Choroid plexus epithelial cell (primary cell): ENCODE data around the gene CHD9NB.

Source experiments
- DNase-seq: peaks from one replicate; pipeline ENCODE4 v3.0.0-alpha.2; 2010; ENCODE audit warnings: low read depth
- H3K4me3 ChIP-seq: 2 replicates; pipeline ENCODE4 v1.5.1; 2011; ENCODE audit warnings: low read depth, mild to moderate bottlenecking, control low read depth, low read length, moderate library complexity
- TF ChIP-seq, protein P1 (sequence below): conservative IDR thresholded peaks from 2 replicates; pipeline ENCODE4 v1.5.1; 2011; ENCODE audit warnings: low read depth, mild to moderate bottlenecking, control low read depth, inconsistent platforms, low read length, moderate library complexity

Gene CHD9NB

DNA sequence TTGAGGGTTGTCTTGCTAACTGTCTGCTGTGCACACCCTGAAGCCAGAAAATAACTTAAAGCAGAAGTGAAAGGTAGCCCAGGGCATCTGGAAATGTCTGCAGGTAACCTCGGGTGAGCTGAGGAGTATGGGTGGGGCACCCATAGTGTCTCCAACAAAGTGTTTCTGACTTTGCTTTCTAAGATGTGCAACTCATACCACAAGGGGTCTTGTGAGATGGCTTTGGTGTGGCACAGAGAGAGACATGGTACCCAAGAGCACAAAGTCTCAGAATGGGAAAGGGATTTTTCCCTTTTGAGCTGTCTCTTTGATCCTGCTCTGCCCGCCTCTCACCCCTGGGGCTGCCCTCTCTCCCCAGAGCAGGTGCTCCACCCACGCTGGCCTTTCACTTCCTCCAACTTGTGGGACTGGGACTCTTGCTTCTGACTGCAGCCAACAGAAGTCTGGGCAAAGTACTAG, 9.0 kb upstream of the CHD9NB start:
- DNase-seq = no peak
- H3K4me3 ChIP-seq = no peak overlapping the region
- TF ChIP-seq, protein P1, sequence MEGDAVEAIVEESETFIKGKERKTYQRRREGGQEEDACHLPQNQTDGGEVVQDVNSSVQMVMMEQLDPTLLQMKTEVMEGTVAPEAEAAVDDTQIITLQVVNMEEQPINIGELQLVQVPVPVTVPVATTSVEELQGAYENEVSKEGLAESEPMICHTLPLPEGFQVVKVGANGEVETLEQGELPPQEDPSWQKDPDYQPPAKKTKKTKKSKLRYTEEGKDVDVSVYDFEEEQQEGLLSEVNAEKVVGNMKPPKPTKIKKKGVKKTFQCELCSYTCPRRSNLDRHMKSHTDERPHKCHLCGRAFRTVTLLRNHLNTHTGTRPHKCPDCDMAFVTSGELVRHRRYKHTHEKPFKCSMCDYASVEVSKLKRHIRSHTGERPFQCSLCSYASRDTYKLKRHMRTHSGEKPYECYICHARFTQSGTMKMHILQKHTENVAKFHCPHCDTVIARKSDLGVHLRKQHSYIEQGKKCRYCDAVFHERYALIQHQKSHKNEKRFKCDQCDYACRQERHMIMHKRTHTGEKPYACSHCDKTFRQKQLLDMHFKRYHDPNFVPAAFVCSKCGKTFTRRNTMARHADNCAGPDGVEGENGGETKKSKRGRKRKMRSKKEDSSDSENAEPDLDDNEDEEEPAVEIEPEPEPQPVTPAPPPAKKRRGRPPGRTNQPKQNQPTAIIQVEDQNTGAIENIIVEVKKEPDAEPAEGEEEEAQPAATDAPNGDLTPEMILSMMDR = no peak

DNA sequence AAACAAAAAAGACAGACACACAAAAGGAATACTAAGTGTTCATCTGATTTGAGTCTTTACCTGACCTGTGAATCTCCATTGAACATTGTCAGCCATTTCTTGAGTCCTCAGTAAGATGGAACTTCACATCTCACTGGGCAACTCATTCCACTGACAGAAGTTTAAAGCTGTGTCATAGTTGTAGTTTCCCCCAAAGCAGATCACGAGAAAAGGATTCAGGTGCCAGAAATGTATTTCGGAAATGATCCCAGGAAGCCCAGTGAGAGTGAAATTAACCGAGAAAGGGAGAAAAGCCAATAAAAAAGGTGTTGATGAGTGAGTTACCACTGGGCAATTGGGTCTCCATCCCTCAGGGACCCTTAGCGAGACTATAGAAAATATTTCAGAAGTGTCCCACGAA, 8.6 kb upstream of the CHD9NB start:
- no peak for DNase-seq
- no peak overlapping the region for H3K4me3 ChIP-seq
- TF ChIP-seq, protein P1 = no peak

DNA sequence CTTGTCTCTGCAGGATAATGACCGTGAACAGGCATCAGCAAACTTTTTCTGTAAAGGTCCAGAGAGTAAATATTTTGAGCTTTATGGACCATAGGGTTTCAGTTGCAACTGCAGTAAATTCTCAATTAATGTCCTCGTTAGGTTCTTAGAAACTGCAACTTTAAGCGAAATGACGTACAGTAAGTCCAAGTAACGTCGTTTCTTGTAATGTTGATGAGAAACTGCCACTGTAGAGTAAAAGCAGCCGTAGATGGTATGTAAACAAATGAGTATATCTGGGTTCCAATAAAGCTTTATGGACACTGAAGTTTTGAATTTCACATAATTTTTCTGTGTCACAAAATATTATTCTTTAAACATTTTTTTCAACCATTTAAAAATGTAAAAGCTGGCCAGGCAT, 7.0 kb upstream of the CHD9NB start:
- DNase-seq = no peak
- no peak overlapping the region for H3K4me3 ChIP-seq
- TF ChIP-seq, protein P1 = no peak

DNA sequence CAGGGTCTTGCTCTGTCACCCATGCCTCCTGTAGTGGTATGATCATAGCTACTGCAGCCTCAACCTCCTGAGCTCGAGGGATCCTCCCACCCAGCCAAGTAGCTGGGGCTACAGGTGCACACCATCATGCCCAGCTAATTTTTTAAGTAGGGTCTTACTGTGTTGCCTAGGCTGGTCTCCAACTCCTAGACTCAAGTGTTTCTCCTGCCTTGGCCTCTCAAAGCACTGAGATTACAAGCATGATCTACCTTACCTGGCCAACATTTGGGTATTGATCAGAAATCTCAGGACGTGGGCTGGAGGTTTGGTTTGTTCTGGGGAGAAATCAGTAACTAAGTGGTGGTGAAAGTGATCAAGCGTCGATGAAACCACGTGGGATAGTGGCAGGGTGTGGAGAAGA, 6.2 kb upstream of the CHD9NB start:
- DNase-seq = no peak
- H3K4me3 ChIP-seq = no peak overlapping the region
- TF ChIP-seq, protein P1 = no peak

DNA sequence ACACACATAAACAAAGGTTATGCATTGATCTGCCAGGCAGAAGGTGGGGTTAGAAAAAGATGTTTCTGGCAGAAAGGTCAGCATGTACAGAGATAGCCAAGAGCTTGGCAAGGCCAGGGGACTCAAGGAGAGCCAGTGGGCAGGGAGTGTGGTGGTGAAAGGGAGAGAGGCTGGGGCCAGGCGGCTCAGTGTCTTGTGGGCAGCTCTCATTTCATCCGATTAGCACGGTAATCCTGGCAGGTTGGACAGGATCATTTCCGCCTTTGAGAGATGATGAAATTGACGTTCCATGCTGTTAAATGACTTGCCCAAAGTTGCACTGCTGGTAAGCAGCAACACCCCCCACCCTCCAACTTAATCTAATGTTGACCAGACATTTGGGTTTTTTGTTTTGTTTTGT, 5.7 kb upstream of the CHD9NB start:
- no peak overlapping the region for H3K4me3 ChIP-seq
- no peak for DNase-seq
- TF ChIP-seq, protein P1 = no peak

DNA sequence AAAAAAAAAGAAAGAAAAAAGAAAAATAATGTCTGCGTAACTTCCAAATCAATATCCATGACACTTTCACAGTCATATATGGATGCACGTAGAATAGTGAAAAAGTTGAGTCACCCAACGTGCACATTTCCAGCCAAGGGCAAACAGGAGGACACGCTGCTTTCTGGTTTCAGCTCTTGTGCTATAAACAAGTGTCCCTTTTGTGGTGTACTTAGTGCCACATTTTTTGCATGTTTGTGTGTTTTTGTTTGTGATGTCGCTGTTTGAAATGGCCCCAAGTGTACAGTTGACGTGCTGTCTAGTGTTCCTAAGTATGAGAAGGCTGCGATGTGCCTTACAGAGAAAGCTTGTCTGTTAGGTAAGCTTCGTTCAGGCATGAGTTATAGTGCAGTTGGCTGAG, 5.0 kb upstream of the CHD9NB start:
- TF ChIP-seq, protein P1 = no peak
- H3K4me3 ChIP-seq = no peak overlapping the region
- no peak for DNase-seq

DNA sequence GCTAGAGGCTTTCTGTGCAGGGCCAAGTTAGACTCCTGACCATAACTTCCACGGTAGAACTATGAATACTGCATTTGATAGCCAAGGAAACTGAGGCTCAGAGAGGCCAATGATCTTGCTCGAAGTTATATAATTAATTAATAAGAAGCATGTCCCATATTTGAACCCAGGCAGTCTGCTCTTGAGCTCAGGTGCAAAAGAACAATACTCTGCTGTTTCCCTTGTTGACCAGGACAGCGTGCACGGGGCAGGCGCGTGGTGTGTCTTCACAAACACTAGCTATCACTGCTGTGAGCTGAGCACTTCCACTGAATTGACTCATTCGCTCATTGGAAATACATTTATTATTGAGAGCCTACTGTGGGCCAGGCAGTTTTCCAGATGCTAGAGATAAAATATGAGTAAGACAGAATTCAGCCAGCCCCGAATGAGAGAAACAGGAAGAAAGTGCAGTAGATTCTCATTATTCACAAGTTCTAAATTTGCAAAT, 3.7 kb upstream of the CHD9NB start:
- TF ChIP-seq, protein P1 = no peak
- peak; percentile 70 for DNase-seq
- no peak overlapping the region for H3K4me3 ChIP-seq
